ENCODE measurements around the gene LBX1.

The LBX1 gene

GRCh38 chr10:101216207-101217043 is 12.8 kb downstream of the LBX1 start:
- no peaks in the 10 kb centered on the region for H3K4me1 ChIP-seq (ENCODE audit: insufficient read depth, poor library complexity, severe bottlenecking)
- ATAC-seq (ENCODE audit: low read depth), result no peak
- no peak overlapping the region for H3K27ac ChIP-seq (ENCODE audit: poor library complexity, severe bottlenecking)
- H3K27me3 ChIP-seq (ENCODE audit: insufficient read depth, poor library complexity, severe bottlenecking), result peaks cover 93% of the 10 kb centered on the region
- H3K9me3 ChIP-seq (ENCODE audit: severe bottlenecking), result no peaks in the 10 kb centered on the region
- H3K36me3 ChIP-seq (ENCODE audit: low read depth), result no peaks in the 10 kb centered on the region
- no peak for DNase-seq (ENCODE audit: low spot score)
- TF ChIP-seq, protein P1, sequence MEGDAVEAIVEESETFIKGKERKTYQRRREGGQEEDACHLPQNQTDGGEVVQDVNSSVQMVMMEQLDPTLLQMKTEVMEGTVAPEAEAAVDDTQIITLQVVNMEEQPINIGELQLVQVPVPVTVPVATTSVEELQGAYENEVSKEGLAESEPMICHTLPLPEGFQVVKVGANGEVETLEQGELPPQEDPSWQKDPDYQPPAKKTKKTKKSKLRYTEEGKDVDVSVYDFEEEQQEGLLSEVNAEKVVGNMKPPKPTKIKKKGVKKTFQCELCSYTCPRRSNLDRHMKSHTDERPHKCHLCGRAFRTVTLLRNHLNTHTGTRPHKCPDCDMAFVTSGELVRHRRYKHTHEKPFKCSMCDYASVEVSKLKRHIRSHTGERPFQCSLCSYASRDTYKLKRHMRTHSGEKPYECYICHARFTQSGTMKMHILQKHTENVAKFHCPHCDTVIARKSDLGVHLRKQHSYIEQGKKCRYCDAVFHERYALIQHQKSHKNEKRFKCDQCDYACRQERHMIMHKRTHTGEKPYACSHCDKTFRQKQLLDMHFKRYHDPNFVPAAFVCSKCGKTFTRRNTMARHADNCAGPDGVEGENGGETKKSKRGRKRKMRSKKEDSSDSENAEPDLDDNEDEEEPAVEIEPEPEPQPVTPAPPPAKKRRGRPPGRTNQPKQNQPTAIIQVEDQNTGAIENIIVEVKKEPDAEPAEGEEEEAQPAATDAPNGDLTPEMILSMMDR (IDR thresholded peaks at IDR 0.05; ENCODE audit: poor library complexity, severe bottlenecking), result no peak
- H3K4me3 ChIP-seq (ENCODE audit: severe bottlenecking), result no peak overlapping the region

GRCh38 chr10:101215397-101216206 is 13.7 kb downstream of the LBX1 start:
- Histone ChIP-seq H3K4me1 (ENCODE audit: insufficient read depth, poor library complexity, severe bottlenecking) (no peaks in the 10 kb centered on the region), H3K9me3 (ENCODE audit: severe bottlenecking) (no peaks in the 10 kb centered on the region), H3K27ac (ENCODE audit: poor library complexity, severe bottlenecking) (no peak overlapping the region), H3K36me3 (ENCODE audit: low read depth) (no peaks in the 10 kb centered on the region), H3K27me3 (ENCODE audit: insufficient read depth, poor library complexity, severe bottlenecking) (peaks cover 90% of the 10 kb centered on the region), H3K4me3 (ENCODE audit: severe bottlenecking) (no peak overlapping the region)
- DNase-seq (ENCODE audit: low spot score) (no peak), ATAC-seq (ENCODE audit: low read depth) (no peak)
- TF ChIP-seq, protein P1 (IDR thresholded peaks at IDR 0.05; ENCODE audit: poor library complexity, severe bottlenecking), result no peak

- Histone ChIP-seq H3K36me3 (ENCODE audit: low read depth) (no peaks in the 10 kb centered on the region), H3K27ac (ENCODE audit: poor library complexity, severe bottlenecking) (no peak overlapping the region), H3K27me3 (ENCODE audit: insufficient read depth, poor library complexity, severe bottlenecking) (peaks cover 88% of the 10 kb centered on the region), H3K4me3 (ENCODE audit: severe bottlenecking) (no peak overlapping the region), H3K9me3 (ENCODE audit: severe bottlenecking) (no peaks in the 10 kb centered on the region), H3K4me1 (ENCODE audit: insufficient read depth, poor library complexity, severe bottlenecking) (no peaks in the 10 kb centered on the region)
- DNase-seq (ENCODE audit: low spot score) (no peak), ATAC-seq (ENCODE audit: low read depth) (peak; percentile 70)
- TF ChIP-seq, protein P1 (IDR thresholded peaks at IDR 0.05; ENCODE audit: poor library complexity, severe bottlenecking), result peak; percentile 90
Measured at GRCh38 chr10:101214446-101215396, 14.5 kb downstream of the LBX1 start.

DNA sequence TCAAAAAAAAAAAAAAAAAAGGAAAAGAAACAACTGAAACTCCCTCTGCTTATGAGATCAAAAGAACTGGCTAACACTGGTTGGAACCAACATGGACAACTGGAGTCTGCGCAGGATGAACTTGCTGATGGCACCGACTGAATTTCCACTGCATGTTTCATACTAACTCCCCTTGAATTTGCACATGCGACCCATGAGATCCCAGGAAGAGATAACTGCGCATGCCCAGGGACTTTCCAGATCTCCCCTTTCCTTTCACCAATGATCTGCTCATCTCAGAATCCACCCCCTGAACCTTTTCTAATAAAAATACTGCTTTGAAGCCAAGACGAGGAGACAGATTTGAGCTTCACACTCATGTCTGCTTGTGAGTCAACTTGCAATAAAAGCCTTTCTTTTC is 20.7 kb downstream of the LBX1 start:
- no peaks in the 10 kb centered on the region for H3K9me3 ChIP-seq (ENCODE audit: severe bottlenecking)
- no peak overlapping the region for H3K4me3 ChIP-seq (ENCODE audit: severe bottlenecking)
- no peak for DNase-seq (ENCODE audit: low spot score)
- TF ChIP-seq, protein P1 (IDR thresholded peaks at IDR 0.05; ENCODE audit: poor library complexity, severe bottlenecking), result no peak
- H3K36me3 ChIP-seq (ENCODE audit: low read depth), result no peaks in the 10 kb centered on the region
- H3K27me3 ChIP-seq (ENCODE audit: insufficient read depth, poor library complexity, severe bottlenecking), result peaks cover 36% of the 10 kb centered on the region
- H3K27ac ChIP-seq (ENCODE audit: poor library complexity, severe bottlenecking), result no peak overlapping the region
- H3K4me1 ChIP-seq (ENCODE audit: insufficient read depth, poor library complexity, severe bottlenecking), result no peaks in the 10 kb centered on the region
- ATAC-seq (ENCODE audit: low read depth), result no peak
